HG02610 (cell line): ENCODE data around the gene TOR1AIP1.
A peak's percentile ranks its signal among the peaks of the same experiment; 100 is the strongest.

Experiments
- ATAC-seq: cut with Tn5 transposase; IDR thresholded peaks from one replicate; pipeline ENCODE4 v1.9.1; 2021; ENCODE audit warnings: mild to moderate bottlenecking, moderate library complexity; ENCODE audit not compliant: unreplicated experiment

Gene TOR1AIP1

GRCh38 chr1:179881642-179882252 is 338 bp upstream of the TOR1AIP1 start:
- ATAC-seq: no peak

DNA sequence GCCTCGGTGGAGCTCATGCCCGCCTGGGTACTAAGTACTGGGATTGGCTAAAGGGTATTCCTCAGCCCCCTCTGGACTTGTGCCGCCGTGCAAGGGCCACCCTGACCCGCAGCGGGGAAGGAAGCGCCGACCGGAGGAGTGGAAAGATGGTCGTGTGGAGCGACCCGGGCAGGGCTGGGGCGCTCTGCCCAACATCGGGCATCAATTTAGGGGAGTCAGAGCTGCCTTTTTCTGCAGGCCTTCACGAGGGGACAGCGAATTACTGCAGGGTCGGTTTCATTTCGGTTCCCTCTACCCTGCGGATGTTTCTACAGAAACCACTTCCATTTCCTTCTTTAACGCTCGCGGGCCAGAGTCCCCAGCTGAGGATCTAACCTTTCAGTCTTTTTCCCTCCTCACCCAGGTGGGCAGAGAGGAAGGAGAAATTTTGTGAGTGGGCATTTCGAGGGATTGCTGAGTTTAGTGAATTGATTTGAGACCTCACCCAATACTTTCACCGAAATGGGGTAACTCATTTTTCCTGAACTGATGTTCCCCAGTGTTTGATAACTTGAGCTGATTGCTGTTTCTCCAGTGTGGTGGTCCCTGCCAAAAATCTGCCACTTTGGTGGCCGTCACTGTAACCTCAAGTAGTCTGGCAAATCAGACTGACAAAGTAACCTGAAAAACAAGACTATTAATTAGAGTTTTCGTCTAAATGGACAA is 1.1 kb downstream of the TOR1AIP1 start:
- ATAC-seq: no peak

GRCh38 chr1:179883745-179884138 is 1.7 kb downstream of the TOR1AIP1 start:
- peak; percentile 32 for ATAC-seq

GRCh38 chr1:179888071-179888470 is 6.0 kb downstream of the TOR1AIP1 start:
- ATAC-seq: no peak

- no peak for ATAC-seq
Observed at GRCh38 chr1:179889589-179889988, 7.5 kb downstream of the TOR1AIP1 start.

DNA sequence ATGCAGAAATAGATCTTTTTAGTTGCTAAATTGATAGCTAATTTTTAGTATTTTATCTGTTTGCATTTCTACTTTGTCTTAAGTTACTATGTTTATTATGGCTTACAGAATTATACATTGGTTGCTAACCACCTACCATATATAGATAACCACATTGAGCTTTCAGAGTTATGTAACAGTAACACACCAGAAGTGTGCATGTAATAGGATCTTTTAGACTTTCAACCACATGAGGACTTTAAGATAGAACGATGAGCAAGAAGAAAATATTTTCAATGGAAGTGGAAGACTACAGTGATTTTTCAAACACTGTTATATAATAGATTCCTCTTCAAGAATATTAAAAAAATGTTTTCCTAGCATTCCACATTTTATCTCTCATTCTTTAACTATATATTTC is 28.8 kb downstream of the TOR1AIP1 start:
- ATAC-seq: no peak

DNA sequence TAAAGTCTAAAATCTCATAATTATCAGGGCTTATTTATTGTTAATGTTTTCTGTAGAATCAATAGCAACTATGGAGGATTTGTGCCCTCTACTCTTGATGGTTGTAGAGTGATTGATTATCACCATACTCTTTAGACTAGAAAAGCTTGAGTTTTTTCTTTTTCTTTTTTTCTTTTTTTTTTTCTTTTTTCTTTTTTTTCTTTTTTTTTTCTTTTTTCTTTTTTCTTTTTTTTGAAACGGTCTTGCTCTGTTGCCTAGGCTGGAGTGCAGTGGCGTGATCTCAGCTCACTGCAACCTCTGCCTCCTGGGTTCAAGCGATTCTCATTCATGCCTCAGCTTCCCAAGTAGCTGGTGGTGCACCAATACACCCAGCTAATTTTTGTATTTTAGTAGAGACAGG is 29.7 kb downstream of the TOR1AIP1 start:
- ATAC-seq: no peak

DNA sequence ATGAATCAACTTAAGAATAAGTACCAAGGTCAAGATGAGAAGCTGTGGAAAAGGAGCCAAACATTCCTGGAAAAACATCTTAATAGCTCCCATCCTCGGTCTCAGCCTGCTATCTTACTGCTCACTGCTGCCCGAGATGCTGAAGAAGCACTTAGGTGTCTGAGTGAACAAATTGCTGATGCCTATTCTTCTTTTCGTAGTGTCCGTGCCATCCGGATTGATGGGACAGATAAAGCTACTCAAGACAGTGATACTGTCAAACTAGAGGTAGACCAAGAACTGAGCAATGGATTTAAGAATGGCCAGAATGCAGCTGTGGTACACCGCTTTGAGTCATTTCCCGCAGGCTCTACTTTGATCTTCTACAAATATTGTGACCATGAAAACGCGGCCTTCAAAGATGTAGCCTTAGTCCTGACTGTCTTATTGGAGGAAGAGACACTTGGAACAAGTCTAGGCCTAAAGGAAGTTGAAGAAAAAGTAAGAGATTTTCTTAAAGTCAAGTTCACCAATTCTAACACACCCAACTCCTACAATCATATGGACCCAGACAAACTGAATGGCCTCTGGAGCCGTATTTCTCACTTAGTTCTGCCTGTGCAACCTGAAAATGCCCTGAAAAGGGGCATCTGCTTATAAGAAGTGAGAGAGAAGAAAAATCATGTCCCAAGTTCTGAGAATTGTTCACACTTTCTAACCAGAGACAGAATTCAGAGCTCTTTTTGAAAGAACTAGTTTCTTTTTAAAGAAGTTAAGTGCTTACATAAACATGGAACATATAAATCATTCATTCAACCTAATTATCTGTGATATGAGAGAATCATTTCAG is 35.7 kb downstream of the TOR1AIP1 start:
- ATAC-seq: no peak

DNA sequence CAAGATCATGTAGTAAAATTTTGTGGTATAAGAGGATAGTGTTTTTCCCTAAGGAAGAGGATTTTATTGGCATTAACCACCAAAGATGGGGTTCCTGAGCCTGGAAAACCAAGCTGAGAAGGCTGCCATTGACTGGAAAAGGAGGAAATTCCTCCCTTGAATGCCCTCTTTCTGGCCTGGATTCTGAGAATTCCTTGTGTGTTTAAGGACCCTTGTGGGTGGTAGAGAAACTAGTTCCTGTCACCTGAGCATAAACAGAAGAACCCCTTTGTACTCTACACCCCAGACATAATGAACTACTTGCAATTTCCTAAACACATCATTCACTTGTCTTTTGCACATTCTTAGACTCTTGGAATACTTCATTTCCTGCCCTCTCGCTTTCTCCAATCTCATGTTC is 39.4 kb downstream of the TOR1AIP1 start:
- ATAC-seq: no peak

GRCh38 chr1:179921981-179922872 is 40.1 kb downstream of the TOR1AIP1 start:
- no peak for ATAC-seq

GRCh38 chr1:179923029-179923428 is 40.9 kb downstream of the TOR1AIP1 start:
- no peak for ATAC-seq

DNA sequence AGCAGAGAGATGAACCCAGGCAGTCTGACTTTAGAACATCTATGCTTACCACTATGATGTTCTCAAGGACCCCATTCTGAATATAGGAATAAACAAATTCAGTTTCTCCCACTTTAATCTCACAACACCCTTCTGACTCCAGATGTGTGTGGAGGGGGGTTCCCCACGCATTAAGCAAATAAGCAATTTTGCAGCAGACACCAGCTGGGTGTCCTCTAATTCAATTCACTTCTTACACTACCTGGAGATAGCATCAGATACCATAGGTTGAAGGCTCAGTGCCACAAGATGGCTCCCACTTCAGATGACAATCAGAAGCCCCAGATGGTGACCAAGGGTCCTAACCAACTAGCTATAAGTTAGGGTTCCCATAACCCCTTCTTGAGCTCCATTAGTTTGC is 42.2 kb downstream of the TOR1AIP1 start:
- ATAC-seq: no peak

- no peak for ATAC-seq
Observed at GRCh38 chr1:179925302-179925701, 43.2 kb downstream of the TOR1AIP1 start.

GRCh38 chr1:179925922-179926849 is 44.1 kb downstream of the TOR1AIP1 start:
- no peak for ATAC-seq

- no peak for ATAC-seq
Observed at GRCh38 chr1:179926850-179927205, 44.7 kb downstream of the TOR1AIP1 start.

DNA sequence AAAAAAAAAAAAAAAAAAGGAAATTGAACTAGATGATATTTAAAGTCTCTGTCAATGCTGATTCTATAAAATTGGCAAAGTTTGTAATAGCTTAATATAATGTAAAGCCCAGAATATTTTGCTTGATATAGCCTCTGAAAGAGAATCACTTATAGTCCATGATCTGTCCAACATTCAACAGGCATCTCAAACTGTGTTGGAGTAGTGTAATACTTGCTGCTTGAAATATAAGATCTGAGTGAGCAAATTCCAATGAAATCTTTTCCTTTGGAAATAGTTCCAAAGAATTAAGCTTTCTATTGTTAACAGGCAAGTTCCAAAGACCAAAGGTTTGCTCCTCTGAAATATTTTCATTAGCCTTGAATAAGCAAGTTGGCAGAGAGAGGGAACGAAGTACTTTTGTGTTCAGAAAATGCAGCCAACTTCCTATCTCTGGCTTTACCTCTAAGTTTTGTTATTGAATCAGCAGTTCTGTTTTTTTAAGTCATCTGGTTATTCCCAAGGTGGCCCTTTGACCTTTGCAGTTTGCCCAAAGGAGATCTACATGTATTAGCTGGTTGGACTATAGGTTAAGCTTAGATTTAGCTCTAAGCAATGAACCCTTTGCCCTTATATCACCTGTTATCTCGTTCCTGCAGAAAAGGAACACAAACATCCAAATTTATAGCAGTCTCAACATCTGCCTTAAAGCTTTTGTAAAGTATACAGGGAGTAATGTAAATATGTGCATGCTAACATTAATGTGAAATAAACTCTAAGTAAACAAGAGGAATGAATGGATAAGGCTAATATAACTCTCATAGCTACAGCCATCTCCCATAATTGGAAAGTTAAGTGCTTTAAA is 48.1 kb downstream of the TOR1AIP1 start:
- ATAC-seq: no peak

GRCh38 chr1:179930867-179931266 is 48.8 kb downstream of the TOR1AIP1 start:
- no peak for ATAC-seq

- no peak for ATAC-seq
Observed at GRCh38 chr1:179933219-179933618, 51.1 kb downstream of the TOR1AIP1 start.

- peak; percentile 57 for ATAC-seq
Observed at GRCh38 chr1:179935909-179936496, 53.9 kb downstream of the TOR1AIP1 start.
